Esophagus mucosa (tissue), 1 donor: ENCODE measurements around the gene CCDC185. TPM values are rescaled to one million over a fixed set of nuclear protein-coding genes. Genes with fewer than 3 reads are reported as not detected.
A peak's percentile ranks its signal among the peaks of the same experiment; 100 is the strongest.
"Not testable (repeated sequence)": the region's sequence is repeated elsewhere in the genome, so short reads cannot be mapped to it uniquely, and the experiment has no call there.

Experiments used
- ATAC-seq: fragments of 200-7000 bp; cut with Tn5 transposase; one replicate; pipeline ENCODE4 v1.9.1; 2020
- total RNA-seq: library from RNA; stranded (reverse); gene quantifications from one replicate; pipeline ENCODE4 v1.2.4, GENCODE V29; 2023
- donor health status: DM: yes; HTN: yes; CAD: no.

The CCDC185 gene
- total RNA-seq, 1 donor from 2014 or later = 0.24 TPM

GRCh38 chr1:223394706-223395105, 1.5 kb downstream of the CCDC185 start:
- no peak for ATAC-seq

DNA sequence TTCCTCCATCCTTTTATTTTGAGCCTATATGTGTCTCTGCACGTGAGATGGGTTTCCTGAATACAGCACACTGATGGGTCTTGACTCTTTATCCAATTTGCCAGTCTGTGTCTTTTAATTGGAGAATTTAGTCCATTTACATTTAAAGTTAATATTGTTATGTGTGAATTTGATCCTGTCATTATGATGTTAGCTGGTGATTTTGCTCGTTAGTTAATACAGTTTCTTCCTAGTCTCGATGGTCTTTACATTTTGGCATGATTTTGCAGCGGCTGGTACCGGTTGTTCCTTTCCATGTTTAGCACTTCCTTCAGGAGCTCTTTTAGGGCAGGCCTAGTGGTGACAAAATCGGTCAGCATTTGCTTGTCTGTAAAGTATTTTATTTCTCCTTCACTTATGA, 6.2 kb downstream of the CCDC185 start:
- ATAC-seq = not testable (repeated sequence)

DNA sequence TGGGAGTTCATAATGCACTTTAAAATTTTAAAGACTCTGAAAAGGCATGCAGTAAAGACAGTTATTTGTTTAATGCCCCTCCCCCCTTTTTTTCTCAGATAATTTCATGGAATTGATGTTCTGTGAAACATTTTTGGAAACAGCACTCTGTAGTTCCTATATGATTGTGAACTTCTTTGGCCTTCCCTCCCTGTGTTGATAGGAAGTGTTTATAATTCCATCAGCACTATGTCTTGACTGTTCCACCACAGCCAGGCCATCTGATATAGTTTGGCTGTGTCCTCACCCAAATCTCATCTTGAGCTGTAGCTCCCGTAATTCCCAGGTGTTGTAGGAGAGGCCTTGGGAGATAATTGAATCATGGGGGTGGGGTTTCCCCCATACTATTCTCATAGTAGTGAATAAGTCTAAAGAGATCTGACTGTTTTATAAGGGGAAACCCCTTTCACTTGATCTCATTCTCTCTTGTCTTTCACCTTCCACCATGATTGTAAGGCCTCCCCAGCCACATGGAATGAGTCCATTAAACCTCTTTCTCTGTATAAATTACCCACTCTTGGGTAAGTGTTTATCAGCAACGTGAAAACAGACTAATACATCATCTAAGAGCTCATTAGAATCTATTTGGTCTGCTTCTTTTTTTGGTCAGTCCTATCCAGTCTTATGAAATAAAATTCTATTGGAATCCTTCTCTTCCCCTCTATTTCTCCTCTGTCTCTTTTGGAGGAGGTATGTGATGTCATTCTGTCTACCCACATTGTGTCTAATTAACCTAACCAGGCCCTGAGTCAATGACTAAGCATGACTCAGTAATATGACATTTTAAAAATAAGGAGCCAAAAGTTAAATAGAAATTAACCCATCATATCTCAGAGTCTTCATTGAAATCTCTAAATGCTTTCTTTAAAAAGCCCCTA, 8.9 kb downstream of the CCDC185 start:
- peak; percentile 82 for ATAC-seq

DNA sequence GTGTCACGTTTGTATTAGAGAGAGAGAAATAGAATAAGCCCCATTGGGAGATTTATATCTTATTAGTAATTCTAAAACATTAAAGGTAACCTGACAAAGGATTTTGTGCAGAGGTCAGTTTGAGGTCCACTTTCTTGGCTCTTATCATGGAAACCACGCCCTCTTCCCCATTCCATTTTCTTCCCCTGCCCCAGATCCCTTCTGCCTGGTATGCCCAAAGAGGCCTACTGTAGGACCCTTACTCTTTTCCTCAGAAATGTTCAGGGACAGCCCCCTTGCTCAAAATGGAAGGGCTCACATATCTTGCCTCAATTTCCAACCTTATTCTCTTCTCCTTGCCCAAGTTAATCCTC, 9.6 kb downstream of the CCDC185 start:
- no peak for ATAC-seq

- peak; percentile 44 for ATAC-seq
These were observed 10.1 kb downstream of the CCDC185 start for GRCh38 chr1:223403184-223403815.

DNA sequence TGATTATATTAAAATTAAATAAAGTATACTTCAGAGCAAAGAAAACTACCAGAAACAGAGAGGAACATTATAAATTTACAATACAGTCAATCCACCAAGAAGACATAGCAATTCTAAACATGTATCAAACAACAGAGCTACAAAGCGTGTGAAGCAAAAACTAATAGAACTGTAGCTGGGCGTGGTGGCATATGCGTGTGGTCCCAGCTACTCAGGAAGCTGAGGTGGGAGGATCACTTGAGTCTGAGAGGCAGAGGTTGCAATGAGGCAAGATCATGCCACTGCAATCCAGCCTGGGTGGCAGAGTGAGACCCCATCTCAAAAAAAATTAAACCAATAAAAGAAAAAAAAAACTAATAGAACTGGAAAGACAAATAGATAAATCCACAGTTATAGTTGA, 12.3 kb downstream of the CCDC185 start:
- ATAC-seq = no peak

DNA sequence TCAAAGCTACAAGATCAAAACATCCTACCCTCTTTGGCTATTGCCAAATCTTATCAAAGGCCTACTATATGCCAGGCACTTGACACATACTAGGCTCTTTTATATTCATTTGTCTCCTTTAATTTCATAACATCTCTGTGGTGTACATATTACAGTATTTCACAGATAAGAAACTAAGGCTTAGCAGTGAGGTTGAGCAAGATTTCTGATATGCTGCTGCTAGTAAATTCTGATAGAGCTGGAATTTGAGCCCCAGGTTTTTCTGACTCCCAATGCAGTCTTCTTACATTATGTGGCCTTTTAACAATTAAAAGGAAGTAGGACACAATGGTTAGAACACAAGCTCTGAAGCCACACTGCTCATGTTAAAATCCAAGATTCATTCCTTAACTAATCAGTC, 16.8 kb downstream of the CCDC185 start:
- ATAC-seq = no peak

- ATAC-seq = no peak
These were observed 18.1 kb downstream of the CCDC185 start for GRCh38 chr1:223411309-223411708.

DNA sequence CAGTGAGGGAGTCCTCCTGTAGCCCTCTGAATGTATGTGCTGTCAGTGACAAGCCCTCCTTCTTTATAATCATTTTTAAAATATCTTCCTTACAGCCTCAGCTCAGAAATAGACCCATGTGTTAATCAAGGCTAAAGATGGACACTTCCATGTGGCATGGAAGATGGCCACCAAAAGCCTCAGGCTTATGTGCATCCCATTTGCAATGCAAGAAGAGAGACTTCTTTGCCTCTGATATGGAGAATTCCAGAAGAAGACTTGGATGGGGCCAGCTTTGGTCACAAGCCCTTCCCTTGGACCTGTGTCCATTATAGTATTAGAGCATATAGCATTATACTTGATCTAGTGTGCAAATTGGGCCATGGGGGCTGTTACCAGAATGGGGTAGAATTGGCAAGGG, 18.5 kb downstream of the CCDC185 start:
- ATAC-seq = no peak

DNA sequence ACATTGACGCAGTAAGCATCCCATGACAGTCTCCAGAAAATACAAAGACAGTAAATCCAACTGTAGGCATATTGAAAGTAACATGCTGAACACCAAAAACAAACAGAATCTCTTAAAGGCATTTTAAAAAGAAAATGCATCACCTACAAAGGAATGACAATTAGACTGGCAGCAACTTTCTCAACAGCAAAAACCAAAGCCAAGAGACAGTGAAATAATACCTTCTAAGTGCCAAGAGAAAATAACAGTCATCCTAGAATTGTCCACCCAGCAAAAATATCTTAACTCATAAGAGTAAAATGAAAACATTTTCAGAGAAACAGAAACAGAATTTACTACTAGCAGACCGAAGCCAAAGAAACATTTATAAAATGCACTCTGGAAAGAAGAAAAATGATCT, 20.0 kb downstream of the CCDC185 start:
- ATAC-seq = no peak

DNA sequence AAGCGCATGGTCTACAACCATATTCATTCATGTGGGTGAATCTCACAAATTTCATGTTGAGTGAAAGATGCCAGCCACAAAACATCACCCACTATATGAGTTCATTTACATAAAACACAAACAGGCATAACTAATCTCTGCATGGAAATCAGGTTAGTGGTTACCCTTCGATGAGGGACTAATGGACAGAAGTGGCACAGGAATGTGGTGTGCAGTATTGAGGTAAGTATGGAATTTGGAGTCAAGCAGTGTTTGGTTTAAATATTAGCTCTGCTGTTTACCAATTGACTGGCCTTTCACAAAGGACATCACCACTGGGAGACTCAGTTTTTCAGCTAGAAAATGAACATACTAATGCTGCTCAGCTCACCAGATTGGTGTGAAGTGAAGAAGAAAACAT, 24.2 kb downstream of the CCDC185 start:
- no peak for ATAC-seq

- ATAC-seq = no peak
These were observed 24.9 kb downstream of the CCDC185 start for GRCh38 chr1:223417903-223418663.

GRCh38 chr1:223419115-223419514, 25.9 kb downstream of the CCDC185 start:
- no peak for ATAC-seq

DNA sequence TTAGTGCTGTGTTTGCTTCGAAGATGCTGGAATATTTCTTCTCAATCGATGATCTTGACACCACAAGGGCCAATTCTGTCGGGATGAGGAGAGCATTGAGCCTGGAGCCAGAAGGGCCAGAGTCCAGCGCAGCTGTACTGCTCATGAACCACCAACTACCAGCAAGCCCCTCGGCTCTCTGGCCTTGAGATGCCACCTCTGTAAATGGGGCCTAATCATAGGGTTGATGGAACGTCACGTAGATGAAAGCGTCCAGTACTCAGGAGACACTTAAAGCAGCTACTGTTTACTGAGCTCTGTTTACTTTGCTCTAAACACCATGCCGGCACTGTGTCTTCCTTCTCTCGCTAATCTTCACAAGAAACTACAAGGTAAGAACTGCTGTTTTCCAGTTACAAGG, 26.3 kb downstream of the CCDC185 start:
- ATAC-seq = no peak

GRCh38 chr1:223421025-223421424, 27.8 kb downstream of the CCDC185 start:
- ATAC-seq = no peak

GRCh38 chr1:223421676-223422075, 28.5 kb downstream of the CCDC185 start:
- ATAC-seq = peak; percentile 85

- ATAC-seq = no peak
These were observed 29.7 kb downstream of the CCDC185 start for GRCh38 chr1:223422911-223423310.

- no peak for ATAC-seq
These were observed 30.5 kb downstream of the CCDC185 start for GRCh38 chr1:223423641-223424233.

DNA sequence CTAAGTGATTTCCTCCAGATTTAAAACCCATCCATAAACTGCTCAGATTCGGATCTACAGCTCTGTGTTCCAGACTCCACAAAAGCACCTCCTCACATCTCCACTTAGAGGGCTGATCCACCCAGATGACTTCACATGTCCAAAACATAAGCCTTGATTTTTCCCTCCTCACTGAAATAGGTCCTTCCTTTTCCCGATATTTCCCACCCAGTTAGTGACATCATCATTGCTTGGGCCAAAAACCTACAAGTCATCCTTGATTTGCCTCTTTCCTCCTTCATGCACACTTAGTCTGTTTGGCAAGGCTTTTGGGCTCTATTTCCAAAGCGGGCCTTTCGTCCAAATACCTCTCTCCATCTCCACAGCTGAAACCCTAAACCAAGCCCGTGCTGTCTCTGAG, 32.3 kb downstream of the CCDC185 start:
- no peak for ATAC-seq

- ATAC-seq = peak; percentile 54
These were observed 33.7 kb downstream of the CCDC185 start for GRCh38 chr1:223426936-223427335.

DNA sequence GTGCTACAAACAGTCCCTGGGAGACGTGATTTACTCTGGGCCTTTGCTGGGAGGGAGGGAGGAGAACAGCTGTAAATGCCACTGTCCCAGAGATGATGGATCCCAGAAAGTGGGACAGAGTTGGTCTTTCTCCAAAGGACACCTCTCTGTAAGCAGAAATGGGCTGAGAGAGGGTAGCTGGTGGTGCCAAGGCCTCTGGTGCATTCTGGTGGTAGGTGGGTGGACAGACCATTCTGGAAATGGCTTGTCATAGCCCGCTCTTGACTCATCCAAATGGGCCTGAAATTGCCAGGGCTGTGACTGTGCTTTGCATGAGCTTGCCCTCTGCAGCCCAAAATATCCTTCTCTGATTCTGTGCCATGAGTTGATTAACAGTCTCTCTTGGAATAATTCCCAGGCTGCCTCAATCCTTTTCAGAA, 36.1 kb downstream of the CCDC185 start:
- peak; percentile 82 for ATAC-seq

GRCh38 chr1:223429821-223430220, 36.6 kb downstream of the CCDC185 start:
- ATAC-seq = peak; percentile 68

DNA sequence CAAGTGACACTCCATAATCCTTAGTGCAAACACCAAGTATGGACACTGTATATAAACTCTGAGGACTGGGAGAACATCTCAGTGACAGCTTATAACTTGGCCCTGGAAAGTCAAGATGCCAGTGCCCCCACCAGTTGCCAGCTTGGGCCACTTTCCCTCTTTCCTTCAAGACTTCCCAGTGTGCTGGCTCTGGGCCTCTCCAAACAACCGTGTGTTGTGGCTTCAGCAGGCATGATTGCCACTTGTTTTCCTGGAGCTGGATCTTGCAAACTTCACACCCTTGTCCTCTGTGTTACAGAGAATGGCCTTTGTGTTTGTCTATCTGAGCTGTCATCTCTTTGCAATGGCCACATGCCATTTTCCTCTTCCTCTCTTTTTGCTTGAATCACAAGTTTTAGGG, 37.0 kb downstream of the CCDC185 start:
- ATAC-seq = no peak
